ENCODE measurements around the gene ANKS1B. TPM values are rescaled to one million over a fixed set of nuclear protein-coding genes. Genes with fewer than 3 reads are reported as not detected.

Gene ANKS1B
- total and polyA plus RNA-seq, 3 experiments from 2014 or later: 0.39 to 0.60 TPM; not detected in 1

GRCh38 chr12:99390707-99391106 lies 594.0 kb downstream of the ANKS1B start:
- CTCF ChIA-PET: no interaction called here
- peaks cover 2 to 5% (median 2%) of the 10 kb centered on the region in 5 donors for H3K9me3 Mint-ChIP-seq
- no peak overlapping the region for H3K27ac Mint-ChIP-seq
- H3K36me3 Mint-ChIP-seq: no peaks in the 10 kb centered on the region
- Histone ChIP-seq H3K9me3 (ENCODE audit: low read length) (no peaks in the 10 kb centered on the region), H3K4me3 (ENCODE audit: low read length) (no peak overlapping the region), H3K27me3 (ENCODE audit: insufficient read depth, low read length, poor library complexity, severe bottlenecking) (no peaks in the 10 kb centered on the region), H3K27ac (ENCODE audit: low read depth, low read length) (no peak overlapping the region), H3K36me3 (ENCODE audit: insufficient read depth, low read length) (no peaks in the 10 kb centered on the region), H3K4me1 (ENCODE audit: insufficient read depth, low read length) (no peaks in the 10 kb centered on the region)
- DNase-seq: no peak
- H3K4me1 Mint-ChIP-seq: no peaks in the 10 kb centered on the region
- no peaks in the 10 kb centered on the region for H3K27me3 Mint-ChIP-seq
- POLR2A ChIA-PET: no interaction called here
- H3K4me3 Mint-ChIP-seq: no peak overlapping the region

DNA sequence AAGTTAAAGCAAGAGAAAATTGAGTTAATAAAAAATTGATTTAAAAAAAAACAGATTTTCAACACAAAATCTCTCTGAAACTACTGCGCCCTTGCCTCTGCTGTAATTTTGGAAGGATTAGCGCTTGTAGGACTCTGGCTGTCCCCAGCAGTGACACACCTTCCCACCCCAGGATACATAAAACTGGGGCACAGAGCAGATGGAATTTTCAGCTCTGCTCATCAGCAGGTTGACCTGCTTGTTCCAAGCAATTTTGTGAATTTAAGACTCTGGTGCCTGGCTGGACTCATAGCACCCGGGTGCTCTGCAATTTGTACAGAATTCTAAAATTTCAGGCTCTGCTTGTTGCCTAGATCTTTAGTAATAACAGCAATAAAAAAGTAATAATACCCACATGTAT lies 595.0 kb downstream of the ANKS1B start:
- H3K36me3 Mint-ChIP-seq: no peaks in the 10 kb centered on the region
- H3K9me3 Mint-ChIP-seq: peaks cover 2 to 5% (median 2%) of the 10 kb centered on the region in 5 donors
- ChIA-PET POLR2A (no interaction called here), CTCF (no interaction called here)
- Histone ChIP-seq H3K36me3 (ENCODE audit: insufficient read depth, low read length) (no peaks in the 10 kb centered on the region), H3K4me1 (ENCODE audit: insufficient read depth, low read length) (no peaks in the 10 kb centered on the region), H3K4me3 (ENCODE audit: low read length) (no peak overlapping the region), H3K27me3 (ENCODE audit: insufficient read depth, low read length, poor library complexity, severe bottlenecking) (no peaks in the 10 kb centered on the region), H3K27ac (ENCODE audit: low read depth, low read length) (no peak overlapping the region), H3K9me3 (ENCODE audit: low read length) (no peaks in the 10 kb centered on the region)
- no peak overlapping the region for H3K27ac Mint-ChIP-seq
- no peak overlapping the region for H3K4me3 Mint-ChIP-seq
- DNase-seq: no peak
- no peaks in the 10 kb centered on the region for H3K27me3 Mint-ChIP-seq
- H3K4me1 Mint-ChIP-seq: no peaks in the 10 kb centered on the region

DNA sequence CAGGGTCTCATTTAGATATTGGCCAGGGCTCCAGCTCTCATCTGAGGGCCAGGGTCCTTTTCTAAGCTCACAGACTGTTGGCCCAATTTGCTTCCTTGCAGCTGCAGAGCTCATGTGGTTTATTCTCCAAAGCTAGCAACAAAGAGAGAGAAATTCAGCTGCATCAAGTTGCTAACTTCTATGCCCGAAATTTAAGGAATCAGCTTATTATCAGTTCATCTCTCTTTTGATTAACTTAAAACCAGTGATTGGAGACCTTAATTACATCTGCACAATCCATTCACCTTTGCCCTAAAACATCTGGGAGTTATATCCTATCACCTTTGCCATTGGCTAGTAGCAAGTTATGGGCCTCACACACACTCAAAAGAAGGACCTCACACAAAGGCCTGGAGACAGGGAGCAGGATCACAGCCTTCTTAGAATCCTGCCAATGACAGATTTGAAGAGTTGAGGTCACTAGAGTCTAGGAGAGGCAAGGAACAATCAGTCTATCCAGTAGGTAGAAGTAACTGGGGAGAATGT lies 596.0 kb downstream of the ANKS1B start:
- no peaks in the 10 kb centered on the region for H3K4me1 ChIP-seq (ENCODE audit: insufficient read depth, low read length)
- H3K27me3 ChIP-seq (ENCODE audit: insufficient read depth, low read length, poor library complexity, severe bottlenecking): no peaks in the 10 kb centered on the region
- no peak overlapping the region for H3K27ac Mint-ChIP-seq
- H3K27ac ChIP-seq (ENCODE audit: low read depth, low read length): no peak overlapping the region
- no peaks in the 10 kb centered on the region for H3K9me3 ChIP-seq (ENCODE audit: low read length)
- ChIA-PET CTCF (no interaction called here), POLR2A (no interaction called here)
- peaks cover 2 to 5% (median 2%) of the 10 kb centered on the region in 5 donors for H3K9me3 Mint-ChIP-seq
- no peak for DNase-seq
- no peaks in the 10 kb centered on the region for H3K36me3 ChIP-seq (ENCODE audit: insufficient read depth, low read length)
- no peaks in the 10 kb centered on the region for H3K27me3 Mint-ChIP-seq
- H3K36me3 Mint-ChIP-seq: no peaks in the 10 kb centered on the region
- H3K4me1 Mint-ChIP-seq: no peaks in the 10 kb centered on the region
- no peak overlapping the region for H3K4me3 ChIP-seq (ENCODE audit: low read length)
- H3K4me3 Mint-ChIP-seq: no peak overlapping the region

DNA sequence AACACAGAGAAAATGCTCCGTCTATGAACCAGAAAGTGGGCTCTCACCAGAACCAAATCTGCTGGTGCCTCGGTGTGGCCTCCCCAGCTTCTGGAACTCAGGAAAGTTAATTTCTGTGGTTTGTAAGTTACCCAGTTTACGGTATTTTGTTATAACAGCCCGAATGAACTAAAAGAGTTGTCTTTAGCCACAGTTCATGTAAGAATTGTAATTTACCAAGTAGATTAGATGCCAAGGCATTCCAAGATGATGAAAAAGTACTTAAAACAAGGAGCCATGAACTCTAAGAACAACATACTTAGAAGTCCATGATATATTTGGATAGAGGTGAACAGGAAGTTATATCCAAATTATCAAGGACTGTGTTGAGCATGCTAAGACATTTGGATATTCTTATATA lies 597.1 kb downstream of the ANKS1B start:
- CTCF ChIA-PET: no interaction called here
- Mint-ChIP-seq H3K27ac (no peak overlapping the region), H3K4me3 (no peak overlapping the region), H3K27me3 (no peaks in the 10 kb centered on the region), H3K9me3 (peaks cover 2 to 5% (median 2%) of the 10 kb centered on the region in 5 donors), H3K36me3 (no peaks in the 10 kb centered on the region), H3K4me1 (no peaks in the 10 kb centered on the region)
- no peak for DNase-seq
- no peaks in the 10 kb centered on the region for H3K9me3 ChIP-seq (ENCODE audit: low read length)
- no peaks in the 10 kb centered on the region for H3K36me3 ChIP-seq (ENCODE audit: insufficient read depth, low read length)
- H3K4me1 ChIP-seq (ENCODE audit: insufficient read depth, low read length): no peaks in the 10 kb centered on the region
- no peak overlapping the region for H3K4me3 ChIP-seq (ENCODE audit: low read length)
- no peaks in the 10 kb centered on the region for H3K27me3 ChIP-seq (ENCODE audit: insufficient read depth, low read length, poor library complexity, severe bottlenecking)
- POLR2A ChIA-PET: no interaction called here
- H3K27ac ChIP-seq (ENCODE audit: low read depth, low read length): no peak overlapping the region

DNA sequence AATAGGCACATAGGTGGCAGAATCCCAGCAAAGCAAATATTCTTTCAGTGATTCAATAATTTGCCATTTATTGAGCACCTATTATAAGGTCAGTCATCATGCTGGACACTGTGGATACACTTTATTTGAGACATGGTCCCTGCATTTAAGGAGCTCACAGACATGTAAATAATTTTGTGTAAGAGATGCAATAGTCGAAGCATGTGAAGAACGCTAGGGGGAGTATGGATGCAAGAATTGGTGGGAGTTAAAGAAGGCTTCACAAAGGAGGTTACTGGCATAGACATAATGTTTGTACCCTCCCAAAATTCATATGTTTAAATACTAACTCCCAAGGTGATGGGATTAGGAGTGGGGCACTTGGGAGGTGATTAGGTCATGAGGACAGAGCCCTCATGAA lies 597.8 kb downstream of the ANKS1B start:
- H3K27me3 Mint-ChIP-seq: no peaks in the 10 kb centered on the region

DNA sequence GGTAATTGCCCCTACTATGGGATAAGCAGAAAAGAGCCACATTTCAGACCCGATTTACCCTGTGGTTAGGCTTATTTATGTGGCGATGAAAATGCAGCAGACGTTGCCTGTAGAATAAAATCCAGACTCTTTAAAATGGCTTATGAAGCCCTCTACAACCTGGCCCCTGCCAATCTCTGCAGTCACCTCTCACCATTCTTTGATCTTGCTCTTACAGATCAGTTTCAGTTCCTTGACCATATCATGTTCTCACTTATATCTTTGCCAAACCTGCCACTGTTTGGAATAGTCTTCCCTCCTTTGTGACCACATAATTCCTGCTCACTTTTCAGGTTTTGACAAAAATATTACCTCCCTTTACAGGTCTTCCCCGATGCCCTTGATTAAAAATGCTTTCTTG lies 601.5 kb downstream of the ANKS1B start:
- CTCF ChIA-PET: no interaction called here
- Histone ChIP-seq H3K4me3 (ENCODE audit: low read length) (no peak overlapping the region), H3K27ac (ENCODE audit: low read depth, low read length) (no peak overlapping the region), H3K4me1 (ENCODE audit: insufficient read depth, low read length) (no peaks in the 10 kb centered on the region), H3K36me3 (ENCODE audit: insufficient read depth, low read length) (no peaks in the 10 kb centered on the region), H3K9me3 (ENCODE audit: low read length) (peaks cover 4% of the 10 kb centered on the region), H3K27me3 (ENCODE audit: insufficient read depth, low read length, poor library complexity, severe bottlenecking) (no peaks in the 10 kb centered on the region)
- H3K4me1 Mint-ChIP-seq: no peaks in the 10 kb centered on the region
- no peak overlapping the region for H3K4me3 Mint-ChIP-seq
- no peaks in the 10 kb centered on the region for H3K27me3 Mint-ChIP-seq
- DNase-seq: no peak
- no peak overlapping the region for H3K27ac Mint-ChIP-seq
- peaks cover 0 to 14% (median 0%) of the 10 kb centered on the region in 5 donors for H3K9me3 Mint-ChIP-seq
- H3K36me3 Mint-ChIP-seq: no peaks in the 10 kb centered on the region
- POLR2A ChIA-PET: no interaction called here

More for the DNA sequence above, 597.8 kb downstream of the ANKS1B start:
- Histone ChIP-seq H3K4me3 (ENCODE audit: low read length) (no peak overlapping the region), H3K27ac (ENCODE audit: low read depth, low read length) (no peak overlapping the region), H3K9me3 (ENCODE audit: low read length) (no peaks in the 10 kb centered on the region), H3K36me3 (ENCODE audit: insufficient read depth, low read length) (no peaks in the 10 kb centered on the region), H3K27me3 (ENCODE audit: insufficient read depth, low read length, poor library complexity, severe bottlenecking) (no peaks in the 10 kb centered on the region), H3K4me1 (ENCODE audit: insufficient read depth, low read length) (no peaks in the 10 kb centered on the region)
- ChIA-PET POLR2A (no interaction called here), CTCF (no interaction called here)
- H3K36me3 Mint-ChIP-seq: no peaks in the 10 kb centered on the region
- H3K4me3 Mint-ChIP-seq: no peak overlapping the region
- no peaks in the 10 kb centered on the region for H3K4me1 Mint-ChIP-seq
- no peak overlapping the region for H3K27ac Mint-ChIP-seq
- no peak for DNase-seq
- H3K9me3 Mint-ChIP-seq: peaks cover under 1 to 5% (median 2%) of the 10 kb centered on the region in 5 donors

GRCh38 chr12:99381992-99382391 lies 602.7 kb downstream of the ANKS1B start:
- CTCF ChIA-PET: no interaction called here
- H3K4me1 ChIP-seq (ENCODE audit: insufficient read depth, low read length): no peaks in the 10 kb centered on the region
- H3K9me3 Mint-ChIP-seq: peaks cover 0 to 14% (median 2%) of the 10 kb centered on the region in 5 donors
- H3K36me3 ChIP-seq (ENCODE audit: insufficient read depth, low read length): no peaks in the 10 kb centered on the region
- H3K27ac ChIP-seq (ENCODE audit: low read depth, low read length): no peak overlapping the region
- no peak overlapping the region for H3K4me3 Mint-ChIP-seq
- POLR2A ChIA-PET: no interaction called here
- no peak overlapping the region for H3K4me3 ChIP-seq (ENCODE audit: low read length)
- H3K27me3 ChIP-seq (ENCODE audit: insufficient read depth, low read length, poor library complexity, severe bottlenecking): no peaks in the 10 kb centered on the region
- DNase-seq: no peak
- H3K9me3 ChIP-seq (ENCODE audit: low read length): peaks cover 4% of the 10 kb centered on the region
- H3K27ac Mint-ChIP-seq: no peak overlapping the region
- H3K36me3 Mint-ChIP-seq: no peaks in the 10 kb centered on the region
- no peaks in the 10 kb centered on the region for H3K4me1 Mint-ChIP-seq
- H3K27me3 Mint-ChIP-seq: no peaks in the 10 kb centered on the region

DNA sequence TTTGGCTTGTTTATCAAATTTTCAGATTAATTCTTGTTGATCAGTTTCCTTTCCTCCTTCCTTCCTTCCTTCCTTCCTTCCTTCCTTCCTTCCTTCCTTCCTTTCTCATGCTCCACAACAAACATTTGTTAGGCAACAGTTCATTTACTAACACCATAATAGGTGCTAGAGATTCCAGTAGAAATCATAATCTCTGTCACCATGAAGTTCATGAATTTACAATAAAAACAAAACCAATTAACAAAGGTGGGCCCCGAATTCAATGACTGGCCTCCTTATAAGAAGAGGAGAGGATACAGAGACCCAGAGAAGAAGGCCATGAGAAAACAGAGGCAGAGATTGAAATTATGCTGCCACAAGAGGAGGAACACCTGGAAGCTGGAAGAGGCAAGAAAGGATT lies 604.0 kb downstream of the ANKS1B start:
- Histone ChIP-seq H3K9me3 (ENCODE audit: low read length) (peaks cover 4% of the 10 kb centered on the region), H3K27me3 (ENCODE audit: insufficient read depth, low read length, poor library complexity, severe bottlenecking) (no peaks in the 10 kb centered on the region), H3K4me1 (ENCODE audit: insufficient read depth, low read length) (no peaks in the 10 kb centered on the region), H3K36me3 (ENCODE audit: insufficient read depth, low read length) (no peaks in the 10 kb centered on the region), H3K27ac (ENCODE audit: low read depth, low read length) (no peak overlapping the region), H3K4me3 (ENCODE audit: low read length) (no peak overlapping the region)
- Mint-ChIP-seq H3K4me3 (no peak overlapping the region), H3K27me3 (no peaks in the 10 kb centered on the region), H3K9me3 (peaks cover 0 to 9% (median 2%) of the 10 kb centered on the region in 5 donors), H3K27ac (no peak overlapping the region), H3K36me3 (no peaks in the 10 kb centered on the region), H3K4me1 (no peaks in the 10 kb centered on the region)
- CTCF ChIA-PET: no interaction called here
- POLR2A ChIA-PET: no interaction called here
- DNase-seq: no peak

GRCh38 chr12:99374023-99374422 lies 610.7 kb downstream of the ANKS1B start:
- DNase-seq: no peak
- no peaks in the 10 kb centered on the region for H3K4me1 Mint-ChIP-seq
- ChIA-PET CTCF (no interaction called here), POLR2A (no interaction called here)
- H3K27ac Mint-ChIP-seq: no peak overlapping the region
- H3K4me1 ChIP-seq (ENCODE audit: insufficient read depth, low read length): no peaks in the 10 kb centered on the region
- H3K27me3 Mint-ChIP-seq: no peaks in the 10 kb centered on the region
- no peaks in the 10 kb centered on the region for H3K36me3 Mint-ChIP-seq
- no peaks in the 10 kb centered on the region for H3K9me3 ChIP-seq (ENCODE audit: low read length)
- no peaks in the 10 kb centered on the region for H3K36me3 ChIP-seq (ENCODE audit: insufficient read depth, low read length)
- H3K4me3 ChIP-seq (ENCODE audit: low read length): no peak overlapping the region
- no peak overlapping the region for H3K4me3 Mint-ChIP-seq
- H3K27ac ChIP-seq (ENCODE audit: low read depth, low read length): no peak overlapping the region
- H3K9me3 Mint-ChIP-seq: peaks cover 0 to 18% (median 6%) of the 10 kb centered on the region in 5 donors
- no peaks in the 10 kb centered on the region for H3K27me3 ChIP-seq (ENCODE audit: insufficient read depth, low read length, poor library complexity, severe bottlenecking)
